HG03378 (cell line): ENCODE measurements around the gene ROBO1.
"Not testable (repeated sequence)": the region's sequence is repeated elsewhere in the genome, so short reads cannot be mapped to it uniquely, and the experiment has no call there.

Experiments
- ATAC-seq: cut with Tn5 transposase; IDR thresholded peaks from one replicate; pipeline ENCODE4 v1.9.1; 2021; ENCODE audit warnings: mild to moderate bottlenecking, moderate library complexity; ENCODE audit not compliant: unreplicated experiment

Gene ROBO1

DNA sequence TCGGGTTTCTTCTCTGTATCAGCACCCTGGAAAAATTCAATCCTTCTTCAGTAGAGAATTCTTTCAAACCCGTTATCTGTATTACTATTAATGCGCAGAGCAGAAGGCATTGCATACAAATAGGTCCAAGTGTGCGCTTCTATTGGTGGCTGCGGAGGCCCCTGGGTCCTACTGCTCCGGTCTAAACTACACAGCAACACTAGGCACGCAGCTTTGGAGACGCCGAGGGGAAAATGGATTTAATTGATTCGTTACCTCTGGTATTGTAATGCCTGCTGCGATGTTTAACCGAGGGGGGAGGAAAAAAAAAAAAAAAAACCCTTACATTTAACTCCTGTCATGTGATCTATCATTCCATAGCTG lies at the start of gene ROBO1:
ROBO1 (minus strand) TSS at position 94 of the 363 bp plus-strand sequence.
- no peak for ATAC-seq

DNA sequence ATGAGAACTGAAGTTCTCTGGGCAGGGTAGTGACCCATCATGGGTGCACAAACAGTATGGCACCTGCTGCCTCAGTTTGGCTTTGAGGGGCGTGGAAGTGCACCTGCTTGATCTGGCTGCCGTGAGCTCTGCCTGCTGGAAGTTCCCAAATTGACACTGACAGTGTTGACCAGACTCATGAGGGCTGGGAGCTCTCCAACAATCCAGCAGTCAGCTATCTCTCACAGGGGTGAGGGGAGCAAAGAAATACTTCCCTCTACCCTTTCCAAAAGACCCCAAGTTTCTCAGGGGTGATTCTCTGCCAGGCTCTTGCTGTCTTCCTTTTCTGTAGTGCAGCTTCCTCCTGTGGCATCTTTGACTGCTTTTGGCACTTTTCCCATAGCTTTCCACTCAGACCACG lies 49.4 kb upstream of the ROBO1 start:
- ATAC-seq = no peak

DNA sequence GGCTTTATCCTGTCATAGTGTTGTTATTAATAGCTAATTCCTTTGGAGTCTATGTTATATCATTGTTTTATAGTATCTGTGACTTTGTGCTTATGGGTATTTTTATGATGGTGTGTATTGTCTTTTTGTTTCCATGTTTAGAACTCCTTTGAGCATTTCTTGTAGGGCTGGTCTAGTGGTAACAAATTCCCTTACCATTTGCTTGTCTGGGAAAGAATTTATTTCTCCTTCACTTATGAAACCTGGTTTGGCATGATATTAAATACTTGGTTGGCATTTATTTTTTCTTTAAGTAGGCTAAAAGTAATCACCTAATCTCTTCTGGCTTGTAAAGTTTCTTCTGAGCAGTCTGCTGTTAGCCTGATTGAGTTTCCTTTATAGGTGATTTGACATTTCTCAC lies 47.7 kb upstream of the ROBO1 start:
- no peak for ATAC-seq

DNA sequence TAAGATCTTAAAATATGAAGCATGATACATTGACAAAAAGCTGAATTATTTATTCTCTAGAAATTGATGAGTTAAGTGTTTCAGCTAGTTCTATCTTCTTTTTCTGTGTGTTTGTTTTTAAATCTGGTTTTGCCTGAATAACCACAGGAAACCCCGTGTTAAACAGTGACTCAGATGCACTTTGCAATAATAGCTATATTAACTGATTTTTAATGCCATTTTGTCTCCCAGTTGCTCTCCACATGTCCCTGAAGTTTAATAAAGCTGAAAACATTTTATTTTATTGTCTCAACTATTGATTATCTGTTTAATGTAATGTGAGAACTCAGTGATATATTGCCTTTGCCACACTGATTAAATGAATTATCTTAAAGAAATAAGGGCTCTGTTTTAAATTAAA lies 42.8 kb upstream of the ROBO1 start:
- no peak for ATAC-seq

DNA sequence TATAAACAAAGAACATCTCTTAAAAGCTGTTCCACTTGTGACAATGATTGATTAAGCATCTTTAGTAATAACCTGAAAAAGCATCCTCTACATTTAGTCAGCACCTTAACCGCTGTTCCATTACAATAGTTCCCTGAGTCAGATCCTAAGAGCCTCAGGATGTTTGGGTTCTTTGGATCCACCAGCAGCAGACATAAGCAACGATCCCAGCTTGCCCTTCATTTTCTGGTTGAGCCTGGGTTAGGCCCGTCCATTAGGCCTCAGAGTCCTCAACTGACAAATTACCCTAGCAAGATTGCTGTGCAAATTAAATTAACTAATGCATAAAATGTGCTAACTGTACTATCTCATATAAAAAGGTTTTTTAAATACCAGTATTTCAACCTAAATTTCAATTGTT lies 42.3 kb upstream of the ROBO1 start:
- ATAC-seq = no peak

DNA sequence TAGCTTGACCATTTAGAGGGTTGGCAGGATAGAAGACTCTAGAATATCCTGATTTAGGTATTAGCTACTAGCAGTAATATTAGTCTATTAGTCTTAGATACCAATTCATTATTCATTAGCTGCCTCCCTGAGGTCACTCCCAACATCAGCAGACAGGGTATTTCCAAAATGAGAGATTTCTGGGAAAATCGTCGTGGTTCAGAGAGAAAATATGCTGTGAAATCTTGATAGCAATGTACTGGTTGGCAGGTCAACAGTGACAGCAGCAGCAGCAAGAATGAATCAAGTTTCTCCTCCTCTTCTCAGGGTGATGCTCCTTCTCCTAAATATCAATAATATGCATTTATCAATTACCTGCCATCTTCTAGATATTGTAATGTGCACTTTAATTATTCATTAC lies 41.3 kb upstream of the ROBO1 start:
- ATAC-seq = no peak

DNA sequence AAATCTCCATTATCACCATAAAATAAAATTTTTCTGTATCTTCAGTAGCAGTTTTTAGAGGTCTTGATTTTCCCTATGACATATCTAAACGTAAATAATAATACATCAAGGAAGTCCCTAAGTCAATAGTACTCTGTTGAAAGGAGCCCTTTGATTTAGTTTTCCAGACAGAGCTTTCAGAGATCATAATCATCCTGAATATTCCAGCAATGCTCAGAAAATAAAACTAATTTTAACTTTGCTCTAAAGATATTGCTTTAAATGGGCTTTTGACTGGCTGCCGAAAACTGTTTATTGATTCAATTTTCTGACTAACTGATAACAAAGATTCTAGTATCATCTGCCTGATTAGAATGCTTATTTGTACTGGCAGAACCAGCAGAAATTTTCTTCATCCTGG lies 40.7 kb upstream of the ROBO1 start:
- no peak for ATAC-seq

DNA sequence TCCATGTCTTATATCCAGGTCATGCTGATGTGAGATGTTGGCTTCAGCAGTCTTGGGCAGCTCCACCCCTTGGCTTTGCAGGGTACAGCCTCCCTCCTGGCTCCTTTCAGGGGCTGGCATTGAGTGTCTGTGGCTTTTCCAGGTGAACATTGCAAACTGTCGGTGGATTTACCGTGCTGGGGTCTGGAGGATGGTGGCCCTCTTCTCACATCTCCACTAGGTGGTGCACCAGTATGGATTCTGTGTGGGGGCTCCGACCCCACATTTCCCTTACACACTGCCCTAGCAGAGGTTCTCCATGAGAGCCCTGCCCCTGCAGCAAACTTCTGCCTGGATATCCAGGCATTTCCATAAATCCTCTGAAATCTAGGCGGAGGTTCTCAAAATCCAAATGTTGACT lies 22.4 kb upstream of the ROBO1 start:
- ATAC-seq = not testable (repeated sequence)

DNA sequence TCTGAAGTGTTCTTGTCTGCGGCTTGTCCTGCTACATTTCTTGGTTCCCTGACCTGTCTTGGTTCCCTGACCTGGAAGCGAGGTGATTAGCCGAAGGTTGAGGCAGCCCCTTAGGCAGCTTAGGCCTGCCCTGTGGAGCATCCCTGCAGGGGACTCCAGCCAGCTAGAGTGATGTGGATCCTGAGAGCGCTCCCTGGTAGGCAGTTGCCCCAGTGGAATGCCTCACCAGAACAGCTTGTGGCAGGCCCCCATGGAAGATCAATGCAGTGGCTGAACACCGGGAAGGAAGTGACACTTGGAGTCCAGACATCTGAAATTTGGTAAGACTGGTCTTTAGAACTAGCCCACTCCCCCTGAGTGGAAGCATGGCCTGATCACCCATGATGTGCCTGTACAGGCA lies 5.5 kb upstream of the ROBO1 start:
- no peak for ATAC-seq

DNA sequence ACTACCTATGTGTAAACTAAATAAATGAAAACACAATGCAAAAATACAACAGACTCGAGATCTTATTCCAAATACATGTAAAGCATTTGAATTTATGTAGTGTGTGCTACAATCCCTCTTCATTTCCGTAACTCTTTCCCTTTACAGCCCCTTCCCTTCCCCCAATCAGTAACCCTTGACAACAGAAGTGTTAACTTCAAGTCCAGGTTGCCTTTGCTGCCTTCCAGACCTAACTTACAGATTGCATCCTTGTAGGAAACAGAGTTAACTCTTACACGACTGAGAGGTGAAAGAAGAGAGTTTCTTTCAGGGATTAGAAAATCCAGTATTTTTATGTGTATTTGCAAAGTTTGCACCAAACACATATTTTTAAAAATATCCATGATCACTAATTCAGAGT lies 1.4 kb upstream of the ROBO1 start:
- no peak for ATAC-seq

DNA sequence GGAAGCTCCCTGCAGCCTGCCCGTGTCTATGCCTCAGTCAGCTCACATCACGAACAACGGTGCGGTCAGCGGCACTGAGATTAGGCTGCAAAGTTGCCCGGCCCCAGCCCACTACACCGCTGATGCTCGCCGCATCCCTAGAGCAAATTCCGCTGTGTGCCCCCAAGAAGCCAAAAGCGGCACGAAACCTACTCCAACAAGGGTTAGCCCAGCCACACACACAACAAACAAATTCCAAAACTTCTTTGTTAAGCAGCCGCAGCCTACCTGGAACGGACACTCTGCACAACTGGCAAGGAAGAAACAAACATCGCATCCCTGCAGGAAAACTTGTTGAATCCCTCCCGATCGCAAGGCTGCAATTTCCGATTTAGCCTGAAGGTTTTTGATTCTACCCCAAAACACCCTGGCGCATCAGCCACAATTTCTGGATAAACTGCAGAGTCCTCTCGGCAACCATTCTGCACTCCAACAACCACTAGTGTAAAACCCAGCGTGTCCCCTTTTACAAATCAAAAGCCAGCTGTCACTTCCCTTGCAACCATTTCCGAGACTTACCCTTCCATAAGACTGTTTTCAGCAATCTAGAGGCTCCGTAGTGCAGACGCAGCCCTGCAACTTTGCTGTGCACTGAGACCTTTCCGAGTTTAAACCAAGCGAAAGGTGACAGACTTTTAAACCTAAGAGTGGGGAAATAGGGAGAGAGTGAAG lies 449 bp downstream of the ROBO1 start:
- no peak for ATAC-seq

DNA sequence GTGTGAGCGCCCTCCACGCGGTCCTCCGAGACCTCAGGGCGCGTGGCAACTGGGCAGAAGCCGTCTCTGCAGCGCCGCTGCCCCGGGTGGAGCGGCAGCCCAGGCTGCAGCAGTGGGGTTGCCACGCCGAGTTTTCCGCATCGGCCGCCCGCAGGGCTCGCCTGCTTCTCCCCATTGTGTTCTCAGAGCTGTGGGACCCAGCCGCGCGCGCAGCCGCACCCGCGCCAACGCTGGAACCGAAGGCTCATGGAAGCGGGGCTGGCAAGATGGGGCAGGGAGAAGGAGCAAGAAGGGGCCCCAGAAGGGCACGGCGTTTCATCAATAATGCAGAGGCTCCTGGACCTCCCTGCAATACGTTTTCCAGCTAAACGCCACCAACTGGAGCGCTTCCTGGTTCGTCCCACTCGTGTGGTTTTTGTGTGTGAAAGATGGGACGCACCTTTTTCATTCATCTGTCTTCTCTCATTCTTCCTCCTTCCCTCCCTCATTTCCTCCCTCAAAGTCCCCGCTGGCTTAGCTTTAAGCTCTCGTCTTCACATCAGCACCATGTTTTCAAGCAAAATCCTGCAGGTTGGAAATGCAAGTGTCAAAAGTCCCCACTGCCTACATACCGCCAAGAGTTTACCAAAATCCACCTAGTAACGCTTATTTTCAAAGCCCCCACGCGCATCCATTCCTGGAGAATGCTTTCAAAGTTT lies 1.2 kb downstream of the ROBO1 start:
- no peak for ATAC-seq

DNA sequence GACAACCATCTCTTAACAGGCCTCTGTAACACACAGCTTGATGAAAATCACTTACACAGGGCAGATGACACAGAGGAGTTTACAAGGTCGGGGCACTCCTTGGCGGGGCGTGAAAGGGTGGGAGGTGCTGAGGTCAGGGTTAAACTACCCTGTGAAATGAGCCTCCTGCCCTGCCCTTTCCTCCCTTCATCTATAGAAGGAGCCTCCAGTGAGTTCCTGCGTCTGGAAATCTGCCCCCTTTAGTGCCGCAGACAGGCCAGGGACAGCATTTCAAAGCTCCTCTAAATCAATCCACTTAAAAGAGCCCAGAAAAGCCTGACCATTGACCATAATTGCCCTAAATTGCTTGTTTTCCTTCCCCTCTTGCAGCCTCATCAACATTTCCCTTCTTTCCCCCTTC lies 1.9 kb downstream of the ROBO1 start:
- ATAC-seq = no peak

DNA sequence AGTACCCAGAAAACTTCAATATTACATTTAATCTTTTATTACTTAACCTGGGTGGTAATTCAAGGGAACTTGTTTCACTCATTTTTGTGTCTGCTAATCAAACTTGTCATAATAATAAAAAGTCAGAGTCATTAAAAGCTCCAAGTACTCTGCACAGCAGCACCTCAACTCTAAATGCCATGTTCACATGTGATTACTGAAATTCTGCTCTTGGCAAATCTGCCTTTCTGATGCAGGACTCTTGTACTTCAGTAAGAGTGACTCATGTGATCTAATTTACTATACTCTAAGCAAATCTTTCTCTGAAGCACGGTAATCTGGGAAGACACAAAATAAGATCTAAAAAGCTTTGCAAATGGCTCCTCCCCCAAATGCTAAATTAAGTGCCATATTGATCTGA lies 6.4 kb downstream of the ROBO1 start:
- no peak for ATAC-seq

DNA sequence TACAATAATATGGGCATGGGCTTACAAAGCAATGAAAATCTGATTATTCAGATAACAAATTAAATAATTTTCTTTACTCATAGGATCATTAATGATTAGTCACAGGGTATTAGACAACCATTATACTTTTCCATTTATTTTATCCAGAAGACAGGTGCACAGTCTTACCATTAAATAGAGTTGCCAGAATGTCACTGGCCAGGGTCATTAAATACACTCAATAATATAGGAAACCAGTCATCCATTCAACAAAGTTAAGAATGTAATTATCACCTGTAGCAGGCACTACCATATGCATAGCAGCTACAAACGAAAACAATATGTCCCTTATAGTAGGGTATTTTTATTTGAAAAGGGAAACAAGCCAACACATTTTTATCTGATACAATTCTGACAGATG lies 16.1 kb downstream of the ROBO1 start:
- ATAC-seq = no peak

DNA sequence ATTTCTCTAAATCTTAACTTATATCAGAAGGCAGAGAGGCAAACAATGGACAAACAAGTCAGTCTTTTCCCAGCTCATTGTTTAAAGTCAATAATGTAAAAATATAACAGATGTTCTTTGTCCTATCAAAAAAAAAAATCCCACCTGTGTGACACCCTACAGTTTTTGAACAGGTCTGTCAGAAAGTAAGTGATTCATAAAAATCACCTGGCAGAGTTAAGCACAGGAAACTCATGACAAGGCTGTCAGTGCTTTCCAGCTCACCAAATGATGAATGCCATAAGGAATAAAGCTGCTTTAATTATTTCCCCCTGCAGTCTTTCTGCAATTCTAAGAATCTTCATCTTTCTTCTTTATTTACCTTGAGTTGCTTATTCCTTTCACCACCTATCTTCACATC lies 30.3 kb downstream of the ROBO1 start:
- no peak for ATAC-seq

DNA sequence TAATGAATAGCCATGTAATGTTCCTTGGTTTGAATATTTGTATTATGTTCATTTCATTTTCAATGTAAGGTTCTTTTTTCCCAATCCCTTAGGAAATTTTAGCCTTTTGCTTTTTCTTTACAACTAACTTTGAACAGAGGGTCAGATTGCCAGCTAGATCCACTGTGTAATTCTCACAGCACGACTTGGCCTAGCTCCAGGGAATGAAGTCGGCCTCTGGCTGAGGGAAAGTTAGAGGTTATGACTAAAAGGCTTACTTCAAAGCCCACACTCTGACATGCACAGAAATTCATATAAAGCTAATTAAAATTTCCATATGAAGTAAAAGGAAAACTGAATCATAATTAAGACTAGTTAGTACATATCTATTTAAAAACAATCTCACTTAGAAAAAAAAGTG lies 38.7 kb downstream of the ROBO1 start:
- ATAC-seq = no peak

DNA sequence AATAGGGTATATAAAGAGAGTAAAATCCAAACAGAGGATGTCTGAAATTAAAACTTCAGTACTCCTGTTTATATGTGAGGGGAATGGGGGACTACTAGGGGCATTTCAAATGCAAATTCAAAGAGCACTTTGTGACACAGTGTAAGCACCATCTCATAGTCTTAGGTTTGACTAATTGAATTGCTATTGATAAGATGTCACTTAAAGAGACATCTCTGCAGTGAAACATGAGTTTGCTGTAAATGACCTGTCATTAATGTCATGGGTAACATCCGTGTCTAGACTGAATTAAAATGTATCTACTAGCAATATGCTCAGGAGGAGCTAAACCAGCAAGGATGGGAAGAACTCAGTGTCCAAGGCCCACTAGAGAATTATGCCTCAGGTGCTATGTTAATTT lies 41.0 kb downstream of the ROBO1 start:
- ATAC-seq = no peak

DNA sequence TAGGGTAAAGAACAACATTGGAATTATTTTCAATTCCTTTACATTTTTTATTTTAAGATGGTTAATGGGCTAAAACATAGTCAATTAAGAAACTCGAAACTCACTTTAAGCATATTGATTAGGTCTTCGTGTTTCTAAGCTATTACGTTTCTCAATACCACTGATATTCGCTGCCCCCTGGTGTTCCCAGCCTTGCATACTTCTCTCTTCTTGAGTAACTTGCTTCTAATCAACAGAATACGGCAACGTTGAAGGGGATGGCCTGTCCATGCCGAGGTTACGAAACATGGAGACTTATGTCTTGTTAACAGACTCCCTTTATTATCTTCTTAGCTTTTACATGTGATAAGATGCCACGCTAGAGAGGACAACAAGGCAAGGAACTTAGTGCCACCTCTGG lies 43.6 kb downstream of the ROBO1 start:
- no peak for ATAC-seq

DNA sequence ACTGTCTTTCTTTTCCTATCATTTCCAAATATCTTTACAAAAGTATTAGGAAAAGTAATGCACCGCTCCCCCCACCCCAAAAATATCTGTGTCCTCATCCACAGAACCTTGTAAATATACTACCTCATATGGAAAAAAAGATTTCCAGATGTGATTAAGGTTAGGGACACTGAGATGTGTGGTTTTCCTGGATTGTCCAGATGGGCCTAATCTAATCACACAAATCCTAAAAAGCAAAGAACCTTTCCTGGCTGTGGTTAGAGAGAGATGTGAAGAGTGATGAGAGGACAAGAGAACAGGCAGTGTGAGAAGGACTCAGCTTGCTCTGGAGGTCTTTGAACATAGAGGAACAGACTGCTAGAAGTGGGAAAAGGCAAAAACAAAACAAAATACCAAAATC lies 77.7 kb downstream of the ROBO1 start:
- ATAC-seq = no peak

DNA sequence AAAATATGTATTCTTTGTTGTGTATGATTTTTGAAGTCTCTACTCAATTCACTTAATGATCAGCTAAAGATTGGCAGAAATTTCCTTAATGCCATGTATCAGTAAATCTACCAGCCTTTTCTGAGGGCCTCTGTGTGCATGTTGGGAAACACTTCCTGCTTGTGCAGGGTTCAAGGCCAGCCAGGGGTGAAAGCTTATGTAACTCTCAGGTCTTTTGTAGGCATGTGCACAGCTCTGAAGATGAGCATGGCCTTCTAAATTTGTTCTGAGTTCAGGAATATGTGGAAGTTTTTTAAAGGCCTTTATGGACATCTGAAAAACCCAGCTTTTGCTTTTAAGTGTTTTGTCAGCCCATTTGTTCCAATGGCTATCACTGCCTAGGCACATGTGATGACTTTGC lies 82.7 kb downstream of the ROBO1 start:
- no peak for ATAC-seq

DNA sequence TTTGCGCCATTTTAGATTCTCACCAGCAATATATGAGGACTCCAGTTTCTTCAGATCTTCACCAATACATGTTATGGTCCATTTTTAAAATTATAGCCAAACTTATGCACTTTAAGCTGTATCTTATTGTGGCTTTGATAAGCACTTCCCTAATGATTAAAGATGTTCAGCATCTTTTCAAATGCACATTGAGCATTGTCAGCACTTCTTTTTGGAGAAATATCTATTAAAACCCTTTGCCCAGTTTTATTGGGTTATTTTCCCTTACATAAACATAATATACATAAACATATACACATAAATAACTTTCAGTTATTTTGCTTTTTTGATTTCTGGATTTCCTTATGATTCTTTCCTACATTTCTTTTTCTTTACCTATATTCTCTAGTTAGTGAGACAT lies 83.8 kb downstream of the ROBO1 start:
- ATAC-seq = no peak

DNA sequence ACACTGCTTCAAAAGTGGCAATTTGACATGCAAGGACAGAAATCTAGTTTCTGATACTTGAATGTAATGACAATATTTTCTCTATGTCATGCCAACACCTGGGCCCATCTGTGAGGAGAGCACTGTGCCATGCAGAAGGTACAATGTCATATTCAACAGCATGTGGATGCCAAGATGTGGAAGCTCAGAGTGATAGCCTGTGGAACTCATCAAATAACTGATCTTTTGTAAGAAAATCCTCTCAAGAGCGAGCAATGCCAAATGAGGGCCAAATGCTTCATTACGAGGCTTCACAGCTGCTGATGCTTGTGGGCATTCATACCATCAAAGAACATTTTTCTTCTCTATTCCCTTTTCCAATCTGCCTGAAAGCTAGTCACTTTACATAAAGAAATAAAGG lies 95.1 kb downstream of the ROBO1 start:
- ATAC-seq = no peak
